GM12801 (cell line): Measurements from ENCODE around the gene KCNA10.

ENCODE experiments used
- TF ChIP-seq, protein P1 (sequence below): IDR thresholded peaks from one replicate; pipeline ENCODE4 v1.5.1; 2011; ENCODE audit warnings: control low read depth; ENCODE audit not compliant: insufficient read length; ENCODE audit errors: extremely low read depth

The KCNA10 gene

DNA sequence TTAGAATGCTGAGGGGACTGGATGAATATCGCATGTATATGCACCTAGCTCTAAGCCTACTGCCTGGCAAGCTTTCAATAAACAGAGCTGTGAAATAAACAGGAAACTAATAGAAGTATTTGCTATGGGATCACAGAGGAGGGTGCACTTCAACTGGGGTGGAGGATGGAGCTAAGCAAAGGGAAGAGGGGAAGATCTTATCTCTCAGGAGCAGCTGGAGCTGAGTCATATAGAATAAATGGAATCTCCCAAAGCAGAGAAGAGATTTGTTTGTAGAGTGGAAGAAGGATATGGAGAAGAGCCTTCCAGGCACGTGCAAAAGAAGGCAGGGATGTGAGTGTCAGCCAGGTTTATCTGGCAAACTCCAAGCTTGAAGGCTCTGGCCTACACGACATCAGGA, 17.0 kb upstream of the KCNA10 start:
- TF ChIP-seq, protein P1, sequence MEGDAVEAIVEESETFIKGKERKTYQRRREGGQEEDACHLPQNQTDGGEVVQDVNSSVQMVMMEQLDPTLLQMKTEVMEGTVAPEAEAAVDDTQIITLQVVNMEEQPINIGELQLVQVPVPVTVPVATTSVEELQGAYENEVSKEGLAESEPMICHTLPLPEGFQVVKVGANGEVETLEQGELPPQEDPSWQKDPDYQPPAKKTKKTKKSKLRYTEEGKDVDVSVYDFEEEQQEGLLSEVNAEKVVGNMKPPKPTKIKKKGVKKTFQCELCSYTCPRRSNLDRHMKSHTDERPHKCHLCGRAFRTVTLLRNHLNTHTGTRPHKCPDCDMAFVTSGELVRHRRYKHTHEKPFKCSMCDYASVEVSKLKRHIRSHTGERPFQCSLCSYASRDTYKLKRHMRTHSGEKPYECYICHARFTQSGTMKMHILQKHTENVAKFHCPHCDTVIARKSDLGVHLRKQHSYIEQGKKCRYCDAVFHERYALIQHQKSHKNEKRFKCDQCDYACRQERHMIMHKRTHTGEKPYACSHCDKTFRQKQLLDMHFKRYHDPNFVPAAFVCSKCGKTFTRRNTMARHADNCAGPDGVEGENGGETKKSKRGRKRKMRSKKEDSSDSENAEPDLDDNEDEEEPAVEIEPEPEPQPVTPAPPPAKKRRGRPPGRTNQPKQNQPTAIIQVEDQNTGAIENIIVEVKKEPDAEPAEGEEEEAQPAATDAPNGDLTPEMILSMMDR = no peak

DNA sequence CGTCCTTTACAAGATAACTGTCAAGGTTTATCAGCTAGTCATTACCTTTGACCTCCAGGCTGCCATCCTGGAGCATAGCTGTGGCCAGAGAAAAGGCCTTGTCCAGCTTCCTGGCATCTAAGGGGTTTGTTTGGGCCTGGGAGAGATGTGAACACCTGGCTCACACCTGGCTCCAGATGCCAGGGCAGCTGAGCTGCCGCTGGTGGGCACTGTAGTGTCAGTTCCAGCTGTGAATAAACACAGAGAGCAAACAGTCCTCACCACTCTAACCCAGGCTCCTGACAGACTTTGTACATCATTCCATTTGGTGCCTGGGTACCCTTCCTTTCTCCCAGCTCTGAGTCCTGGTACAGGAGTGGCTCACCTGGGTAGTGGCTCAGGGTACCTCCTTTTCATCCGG, 14.3 kb upstream of the KCNA10 start:
- TF ChIP-seq, protein P1 = no peak

DNA sequence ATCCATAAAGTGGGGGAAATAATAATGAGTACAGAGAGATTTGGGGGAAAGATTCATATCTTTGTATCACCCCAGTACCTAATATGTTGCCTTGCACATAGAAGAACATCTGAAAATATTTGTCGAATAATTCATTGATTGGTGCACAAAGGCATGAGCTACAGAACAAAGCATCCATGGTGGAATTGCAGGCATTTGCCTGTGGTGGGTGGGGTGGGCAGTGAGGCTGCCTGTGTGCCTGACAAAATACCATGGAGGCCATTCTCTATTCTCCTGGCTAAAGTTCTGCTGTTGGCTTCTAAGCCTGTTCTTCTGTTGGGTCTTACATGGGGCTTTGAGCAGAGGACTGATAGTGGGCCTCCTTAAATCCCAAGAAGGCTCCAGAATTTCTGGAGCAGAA, 10.0 kb upstream of the KCNA10 start:
- TF ChIP-seq, protein P1 = no peak

DNA sequence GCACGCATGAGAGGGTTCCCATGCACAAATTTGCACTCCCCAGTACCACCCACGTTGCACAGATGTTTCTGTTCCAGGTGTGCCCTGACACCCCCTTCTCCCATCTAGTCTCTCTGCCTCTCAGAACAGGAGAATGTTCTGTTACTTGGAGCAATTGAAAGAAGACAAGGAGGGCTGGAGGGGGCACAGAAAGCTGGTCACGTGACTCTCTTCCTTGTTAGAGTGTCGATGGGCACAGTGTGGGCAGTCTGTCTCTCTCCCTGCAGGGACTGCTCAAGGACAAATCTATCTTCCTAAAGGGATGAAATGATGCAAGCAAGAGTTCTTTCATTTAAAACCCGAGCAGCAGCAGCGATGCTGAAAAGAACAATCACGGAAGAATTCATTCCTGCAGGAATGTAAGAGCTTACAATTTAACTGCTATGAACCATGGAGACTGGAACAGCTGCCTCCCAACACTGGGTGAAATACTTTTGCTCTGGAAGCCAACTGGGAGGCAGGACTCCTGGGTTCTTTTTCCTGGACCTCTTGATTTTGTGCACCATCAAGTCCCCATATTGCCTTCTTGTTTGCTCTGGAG, 7.3 kb upstream of the KCNA10 start:
- TF ChIP-seq, protein P1 = no peak

DNA sequence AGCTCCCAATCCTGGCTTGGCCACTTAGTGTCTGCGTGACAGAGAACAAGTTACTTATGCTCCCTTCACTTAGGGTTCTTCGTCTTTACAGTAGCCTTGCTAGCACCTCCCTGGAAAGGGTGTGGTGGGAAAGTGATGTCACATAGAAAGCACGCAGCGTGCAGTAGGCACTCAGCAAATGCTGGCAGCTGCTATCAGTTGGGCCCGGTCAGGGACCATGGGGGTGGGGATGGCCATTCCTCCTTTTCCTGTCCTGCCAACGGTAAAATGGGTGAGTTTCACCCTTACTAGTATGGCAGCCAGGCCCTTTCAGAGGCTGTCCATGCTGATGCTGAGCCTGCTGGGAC, 6.2 kb upstream of the KCNA10 start:
- TF ChIP-seq, protein P1 = no peak

DNA sequence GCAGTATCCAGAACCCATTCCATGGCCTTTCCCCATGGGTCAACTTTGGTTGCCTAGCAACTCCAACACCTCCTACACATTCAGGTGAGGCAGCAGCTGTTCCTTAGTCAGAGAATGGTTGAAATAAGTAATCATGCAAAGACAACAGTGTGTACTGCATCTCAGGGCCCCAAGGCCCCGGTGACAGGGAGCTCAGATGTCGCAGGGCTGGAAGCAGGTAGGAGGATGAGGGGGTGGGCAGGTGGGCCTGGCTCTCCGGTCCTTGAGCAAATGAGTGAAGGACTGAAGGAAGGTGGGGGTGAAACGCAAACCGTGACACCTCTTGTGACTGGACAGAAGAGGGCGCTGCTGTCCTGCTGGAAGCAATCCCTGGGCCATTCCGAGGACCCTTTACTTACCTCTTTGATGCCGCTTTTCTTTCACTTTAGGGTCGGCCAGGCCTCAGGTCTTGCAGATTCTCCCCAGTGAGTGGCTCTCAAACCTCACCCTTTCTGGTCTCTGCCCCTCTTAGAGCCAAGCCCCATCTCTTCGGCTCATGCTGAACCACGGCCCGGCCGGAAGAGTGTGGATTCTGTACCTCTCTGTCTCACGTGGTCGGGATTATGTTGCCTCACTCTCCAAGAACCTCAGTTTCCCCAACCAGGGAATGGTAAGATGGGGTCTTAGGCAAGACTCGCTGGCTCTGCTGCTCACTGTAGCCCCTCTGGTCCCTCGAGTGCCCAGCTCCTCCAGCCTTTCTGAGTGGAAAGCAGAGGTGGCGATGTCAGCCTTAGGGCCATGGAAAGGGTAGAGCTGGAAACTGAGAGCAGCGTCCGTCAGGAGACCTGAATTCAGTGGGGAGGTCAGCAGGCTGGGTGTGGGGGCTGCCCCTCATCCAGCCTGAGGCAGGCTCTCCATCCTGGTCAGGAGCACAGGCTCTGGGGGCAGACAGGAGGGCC, 5.6 kb upstream of the KCNA10 start:
- TF ChIP-seq, protein P1 = no peak

DNA sequence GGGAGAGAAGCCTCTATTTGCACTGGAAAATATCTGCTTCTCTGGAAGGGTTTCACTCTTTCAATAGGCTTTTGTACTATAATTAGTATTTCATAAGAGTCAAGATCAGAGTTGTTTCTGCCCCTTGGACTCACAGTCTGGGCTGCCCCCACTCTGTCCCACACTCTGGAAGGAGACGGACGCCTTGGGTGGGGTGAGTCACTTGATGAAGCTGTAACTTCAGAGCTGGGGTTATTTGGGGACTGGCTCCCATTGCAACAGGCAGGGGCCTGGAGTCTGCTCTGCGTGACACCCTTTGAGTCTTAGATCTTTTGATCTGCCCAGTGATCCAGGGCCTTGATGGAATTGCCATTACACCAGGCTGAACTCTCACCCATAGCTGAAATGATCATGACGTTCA, 4.0 kb upstream of the KCNA10 start:
- TF ChIP-seq, protein P1 = no peak
